IMR-90 (cell line): ENCODE measurements around the gene AHR. TPM values are rescaled to one million over a fixed set of nuclear protein-coding genes. Genes with fewer than 3 reads are reported as not detected.
A peak's percentile ranks its signal among the peaks of the same experiment; 100 is the strongest.

Experiments
- ATAC-seq: fragments of 200-7000 bp; cut with Tn5 transposase; 2 replicates; pipeline ENCODE4 v1.9.1; 2020; ENCODE audit warnings: low read depth, mild to moderate bottlenecking, moderate library complexity
- BruUV-seq: library from RNA; stranded (reverse); fragments of 400-500 nt; replicated peaks from 2 replicates; lab custom pipeline; 2021; lab: Mats Ljungman, UMichigan
- CTCF ChIA-PET: fragments of 300-600 bp; formaldehyde crosslinking; extraction: SDS; loops from one replicate; lab custom pipeline; 2021; ENCODE audit warnings: antibody characterized with exemption; lab: Yijun Ruan, JAX
- POLR2A ChIA-PET: fragments of 300-600 bp; sonication (Branson Sonifier 250); formaldehyde crosslinking; loops from one replicate; lab custom pipeline; 2022; ENCODE audit warnings: antibody characterized with exemption; ENCODE audit not compliant: unreplicated experiment; lab: Charles Lee
- DNase-seq: peaks from one replicate; pipeline ENCODE4 v3.0.0; 2013
- H2AFZ ChIP-seq: replicated peaks from 2 replicates; pipeline ENCODE3; 2013; ENCODE audit warnings: low read length, mild to moderate bottlenecking; ENCODE audit not compliant: poor library complexity
- H2AK5ac ChIP-seq: 2 replicates; pipeline ENCODE4 v1.6.1; 2013; ENCODE audit warnings: low read depth, low read length, inconsistent platforms
- H2AK9ac ChIP-seq: replicated peaks from 2 replicates; pipeline ENCODE3; 2013; ENCODE audit warnings: mild to moderate bottlenecking, low read depth, low read length, moderate library complexity; ENCODE audit not compliant: poor library complexity
- H2BK120ac ChIP-seq: 2 replicates; pipeline ENCODE4 v1.6.1; 2013; ENCODE audit warnings: low read depth, low read length, inconsistent platforms
- H2BK15ac ChIP-seq: 3 replicates; pipeline ENCODE4 v1.6.1; 2013; ENCODE audit warnings: low read depth, low read length, inconsistent platforms
- H2BK20ac ChIP-seq: 2 replicates; pipeline ENCODE4 v1.6.1; 2013; ENCODE audit warnings: low read depth, mild to moderate bottlenecking, inconsistent platforms, low read length, moderate library complexity
- H2BK5ac ChIP-seq: 2 replicates; pipeline ENCODE4 v1.6.1; 2013; ENCODE audit warnings: mild to moderate bottlenecking, low read depth, low read length, inconsistent platforms; ENCODE audit not compliant: poor library complexity, severe bottlenecking
- H3K14ac ChIP-seq: replicated peaks from 2 replicates; pipeline ENCODE4 v1.6.1; 2013; ENCODE audit warnings: low read depth, low read length, inconsistent platforms
- H3K18ac ChIP-seq: 2 replicates; pipeline ENCODE4 v1.6.1; 2013; ENCODE audit warnings: low read depth, low read length, control low read depth
- H3K23ac ChIP-seq: 2 replicates; pipeline ENCODE4 v1.6.1; 2013; ENCODE audit warnings: low read depth, low read length, inconsistent platforms
- H3K27ac ChIP-seq: 2 replicates; pipeline ENCODE4 v1.5.1; 2013; ENCODE audit warnings: mild to moderate bottlenecking, control low read depth, low read length; ENCODE audit not compliant: insufficient read depth
- H3K27me3 ChIP-seq: 2 replicates; pipeline ENCODE4 v1.6.1; 2013; ENCODE audit warnings: low read length; ENCODE audit not compliant: control insufficient read depth, insufficient read depth
- H3K36me3 ChIP-seq: 2 replicates; pipeline ENCODE4 v1.6.1; 2013; ENCODE audit warnings: low read length, mixed read lengths; ENCODE audit not compliant: control insufficient read depth, insufficient read depth
- H3K4ac ChIP-seq: 2 replicates; pipeline ENCODE4 v1.6.1; 2013; ENCODE audit warnings: low read depth, low read length, inconsistent platforms
- H3K4me1 ChIP-seq: 2 replicates; pipeline ENCODE4 v1.6.1; 2013; ENCODE audit warnings: low read length, mixed read lengths; ENCODE audit not compliant: control insufficient read depth, insufficient read depth
- H3K4me2 ChIP-seq: 2 replicates; pipeline ENCODE4 v1.6.1; 2013; ENCODE audit warnings: low read depth, mild to moderate bottlenecking, control low read depth, low read length, moderate library complexity
- H3K4me3 ChIP-seq: 2 replicates; pipeline ENCODE4 v1.5.1; 2013; ENCODE audit warnings: low read depth, mild to moderate bottlenecking, control low read depth, low read length, moderate library complexity; ENCODE audit not compliant: insufficient read depth
- H3K56ac ChIP-seq: 2 replicates; pipeline ENCODE4 v1.6.1; 2013; ENCODE audit warnings: low read length, inconsistent platforms; ENCODE audit not compliant: insufficient read depth; ENCODE audit errors: extremely low read depth
- H3K79me1 ChIP-seq, 2 experiments: 2 replicates each; pipeline ENCODE4 v1.6.1; 2013; ENCODE audit warnings: low read length in 2 of 2, inconsistent platforms in 1 of 2, low read depth in 1 of 2
- H3K9ac ChIP-seq: 2 replicates; pipeline ENCODE4 v1.6.1; 2013; ENCODE audit warnings: low read depth, low read length, control low read depth
- H3K9me1 ChIP-seq: 2 replicates; pipeline ENCODE4 v1.6.1; 2013; ENCODE audit warnings: low read length, inconsistent platforms; ENCODE audit not compliant: insufficient read depth
- H3K9me3 ChIP-seq: 2 replicates; pipeline ENCODE4 v1.6.1; 2013; ENCODE audit warnings: low read length; ENCODE audit not compliant: control insufficient read depth, insufficient read depth
- H4K20me1 ChIP-seq: 2 replicates; pipeline ENCODE4 v1.6.1; 2013; ENCODE audit warnings: low read length, inconsistent platforms; ENCODE audit not compliant: insufficient read depth
- H4K5ac ChIP-seq: 2 replicates; pipeline ENCODE4 v1.6.1; 2013; ENCODE audit warnings: mild to moderate bottlenecking, low read depth, low read length, control low read depth
- H4K8ac ChIP-seq, 2 experiments: 2 replicates each; pipeline ENCODE4 v1.6.1; 2013; ENCODE audit warnings: low read depth in 2 of 2, low read length in 2 of 2, control low read depth in 1 of 2, inconsistent platforms in 1 of 2
- H4K91ac ChIP-seq: 2 replicates; pipeline ENCODE4 v1.6.1; 2013; ENCODE audit warnings: low read depth, low read length, inconsistent platforms; ENCODE audit not compliant: insufficient read depth
- CEBPB ChIP-seq: IDR thresholded peaks from 2 replicates; pipeline ENCODE4 v1.6.1; 2012; ENCODE audit warnings: low read depth, low read length, improper control_type of control experiment
- CHD1 ChIP-seq: IDR thresholded peaks from 2 replicates; pipeline ENCODE4 v1.6.1; 2012; ENCODE audit warnings: low read depth, low read length, improper control_type of control experiment
- CTCF ChIP-seq: conservative IDR thresholded peaks from 2 replicates; pipeline ENCODE4 v1.5.1; 2012; ENCODE audit warnings: mild to moderate bottlenecking, low read depth, low read length, improper control_type of control experiment
- FOS ChIP-seq: fragments of 150-350 bp; IDR thresholded peaks from 2 replicates; pipeline ENCODE4 v1.6.1; 2016; ENCODE audit warnings: low read depth, low read length
- MAFK ChIP-seq: IDR thresholded peaks from 2 replicates; pipeline ENCODE4 v1.6.1; 2012; ENCODE audit warnings: low read depth, low read length, improper control_type of control experiment
- MAZ ChIP-seq: IDR thresholded peaks from 2 replicates; pipeline ENCODE4 v1.6.1; 2012; ENCODE audit warnings: low read depth, mild to moderate bottlenecking, low read length, improper control_type of control experiment, moderate library complexity, borderline replicate concordance
- MXI1 ChIP-seq: IDR thresholded peaks from 2 replicates; pipeline ENCODE4 v1.6.1; 2012; ENCODE audit warnings: low read depth, mild to moderate bottlenecking, low read length, moderate library complexity, borderline replicate concordance
- NFE2L2 ChIP-seq: fragments of 150-350 bp; IDR thresholded peaks from 2 replicates; pipeline ENCODE4 v1.6.1; 2016; ENCODE audit warnings: low read depth, mild to moderate bottlenecking, low read length
- POLR2A ChIP-seq: IDR thresholded peaks from 2 replicates; pipeline ENCODE4 v1.6.1; 2012; ENCODE audit warnings: mild to moderate bottlenecking, low read depth, low read length
- RCOR1 ChIP-seq: IDR thresholded peaks from 2 replicates; pipeline ENCODE4 v1.6.1; 2012; ENCODE audit warnings: mild to moderate bottlenecking, low read length, improper control_type of control experiment; ENCODE audit not compliant: insufficient replicate concordance
- RFX5 ChIP-seq: IDR thresholded peaks from 2 replicates; pipeline ENCODE4 v1.8.0; 2012; ENCODE audit warnings: low read depth, mild to moderate bottlenecking, low read length, moderate library complexity
- SMC3 ChIP-seq: fragments of 150-350 bp; IDR thresholded peaks from 2 replicates; pipeline ENCODE4 v1.6.1; 2016; ENCODE audit warnings: low read depth, mild to moderate bottlenecking, antibody characterized with exemption, low read length, moderate library complexity
- USF2 ChIP-seq: fragments of 150-350 bp; IDR thresholded peaks from 2 replicates; pipeline ENCODE4 v1.6.1; 2017; ENCODE audit warnings: mild to moderate bottlenecking, antibody characterized with exemption, low read length, low read depth
- dilution Hi-C: fragments of 300-500 bp; cut with HindIII; formaldehyde crosslinking; loops from one replicate; pipeline ENCODE4 v1.14.3; 2018; ENCODE audit warnings: low sequenced_read_pairs; ENCODE audit not compliant: unreplicated experiment
- in situ Hi-C: fragments of 300-500 bp; cut with MboI; formaldehyde crosslinking; loops from 3 replicates; pipeline ENCODE4 v1.14.3; 2019; ENCODE audit warnings: low sequenced_read_pairs, inconsistent platforms, mixed read lengths
- intact Hi-C: fragments of 100-400 bp; cut with micrococcal nuclease; formaldehyde crosslinking; loops from 2 replicates; pipeline ENCODE4 v1.10.0; 2022
- polyA plus RNA-seq, 3 experiments: library from polyadenylated mRNA; depleted of rRNA; stranded (reverse); fragments of >200 nt; gene quantifications; 2 replicates each; pipeline ENCODE4 v1.2.3, GENCODE V29; 2012; ENCODE audit warnings: low replicate concordance in 1 of 3
- total RNA-seq: library from RNA; depleted of rRNA; stranded (reverse); fragments of >200 nt; gene quantifications from 2 replicates; pipeline ENCODE4 v1.2.3, GENCODE V29; 2012

AHR gene
- total and polyA plus RNA-seq, 2 of the 4 experiments (the other 2 are of a cell fraction): 6.9 to 55.2 TPM

- no peak overlapping the region for H2BK5ac ChIP-seq
- no peaks in the 10 kb centered on the region for H4K20me1 ChIP-seq
- H3K4me3 ChIP-seq: no peak overlapping the region
- peaks cover 2% of the 10 kb centered on the region for H3K4me1 ChIP-seq
- BruUV-seq: no TSS peak
- H3K9me3 ChIP-seq: no peaks in the 10 kb centered on the region
- no peak for DNase-seq
- H4K8ac ChIP-seq: 0 out of 4 replicates have a peak overlapping the region, but pooled peaks of 1 of the 2 experiments have one; percentile 75
- H4K91ac ChIP-seq: no peak overlapping the region
- H4K5ac ChIP-seq: no peak overlapping the region
- peaks cover 19 to 42% of the 10 kb centered on the region in 2 experiments for H3K79me1 ChIP-seq
- H2BK120ac ChIP-seq: no peak overlapping the region
- ChIA-PET CTCF (no interaction called here), POLR2A (no interaction called here)
- no peak overlapping the region for H3K4ac ChIP-seq
- peaks cover 7% of the 10 kb centered on the region for H3K9me1 ChIP-seq
- no peak for ATAC-seq
- no peak overlapping the region for H3K14ac ChIP-seq
- dilution Hi-C loops: no loop called here
- no peak overlapping the region for H3K18ac ChIP-seq
- H3K9ac ChIP-seq: no peak overlapping the region
- no peak overlapping the region for H2AFZ ChIP-seq
- H3K27ac ChIP-seq: no peak overlapping the region
- no peak overlapping the region for H2AK9ac ChIP-seq
- no peak overlapping the region for H2BK15ac ChIP-seq
- no peak for TF ChIP-seq NFE2L2
- no peak for TF ChIP-seq MXI1
- TF ChIP-seq RFX5: no peak
- TF ChIP-seq CEBPB: no peak
- no peak for TF ChIP-seq USF2
- no peak for TF ChIP-seq MAZ
- TF ChIP-seq SMC3: no peak
- TF ChIP-seq CTCF: no peak
- no peak for TF ChIP-seq POLR2A
- TF ChIP-seq RCOR1: no peak
- no peak for TF ChIP-seq FOS
- no peak for TF ChIP-seq CHD1
- TF ChIP-seq MAFK: no peak
- H2BK20ac ChIP-seq: no peak overlapping the region
- intact Hi-C loops: no loop called here
- H3K27me3 ChIP-seq: no peaks in the 10 kb centered on the region
- in situ Hi-C loops: no loop called here
- no peak overlapping the region for H3K56ac ChIP-seq
- peaks cover 5% of the 10 kb centered on the region; the same call in 1 of the 2 replicates for H3K36me3 ChIP-seq
- 0 out of 2 replicates have a peak overlapping the region, but pooled peaks have one; percentile 5 for H3K4me2 ChIP-seq
- H3K23ac ChIP-seq: 0 out of 2 replicates have a peak overlapping the region, but pooled peaks have one; percentile 38
- H2AK5ac ChIP-seq: no peak overlapping the region; the same call in 1 of the 2 replicates
Observed at GRCh38 chr7:17315974-17316373, 17.5 kb downstream of the AHR start.
